ENCODE results near the gene ARHGEF40. TPM values are rescaled to one million over a fixed set of nuclear protein-coding genes. Genes with fewer than 3 reads are reported as not detected.

Gene ARHGEF40
- total RNA-seq, 3 donors from 2014 or later: 33.7 to 51.4 (median 40.6) TPM

- intact Hi-C loops (cut with DNase I; ENCODE audit: low total_unique reads): no loop called here
- Histone ChIP-seq H3K27ac (no peak overlapping the region), H3K27me3 (no peaks in the 10 kb centered on the region), H3K36me3 (no peaks in the 10 kb centered on the region), H3K4me3 (no peak overlapping the region), H3K4me1 (no peaks in the 10 kb centered on the region), H3K9me3 (no peaks in the 10 kb centered on the region)
- TF ChIP-seq POLR2AphosphoS5 (IDR thresholded peaks at IDR 0.05) (no peak), POLR2A (IDR thresholded peaks at IDR 0.05) (no peak), CTCF (IDR thresholded peaks at IDR 0.05) (no peak)
- no peak for DNase-seq (ENCODE audit: low spot score in 2 of 2)
Observed at GRCh38 chr14:21056520-21057163, 13.5 kb upstream of the ARHGEF40 start.

GRCh38 chr14:21057803-21058675, 12.1 kb upstream of the ARHGEF40 start, which contains the start of gene RNASE8:
Gene RNASE8 (plus strand): TSS chr14:21057822. CDS start chr14:21057893, 71 bp downstream.
- TF ChIP-seq CTCF (IDR thresholded peaks at IDR 0.05): no peak
- no peak for TF ChIP-seq POLR2AphosphoS5 (IDR thresholded peaks at IDR 0.05)
- no peak for TF ChIP-seq POLR2A (IDR thresholded peaks at IDR 0.05)
- Histone ChIP-seq H3K27me3 (no peaks in the 10 kb centered on the region), H3K27ac (no peak within 1 kb of the TSS), H3K4me1 (no peaks in the 10 kb centered on the region), H3K9me3 (no peaks in the 10 kb centered on the region), H3K36me3 (no peaks in the 10 kb centered on the region), H3K4me3 (no peak within 1 kb of the TSS)
- DNase-seq (ENCODE audit: low spot score in 2 of 2): no peak
- intact Hi-C loops (cut with DNase I; ENCODE audit: low total_unique reads): no loop called here

- Histone ChIP-seq H3K4me3 (no peak overlapping the region), H3K36me3 (no peaks in the 10 kb centered on the region), H3K9me3 (no peaks in the 10 kb centered on the region), H3K27me3 (no peaks in the 10 kb centered on the region), H3K27ac (no peak overlapping the region), H3K4me1 (no peaks in the 10 kb centered on the region)
- intact Hi-C loops (cut with DNase I; ENCODE audit: low total_unique reads): no loop called here
- TF ChIP-seq POLR2AphosphoS5 (IDR thresholded peaks at IDR 0.05): no peak
- TF ChIP-seq POLR2A (IDR thresholded peaks at IDR 0.05): no peak
- TF ChIP-seq CTCF (IDR thresholded peaks at IDR 0.05): no peak
- no peak for DNase-seq (ENCODE audit: low spot score in 2 of 2)
Observed at GRCh38 chr14:21058903-21059302, 11.2 kb upstream of the ARHGEF40 start.

GRCh38 chr14:21059842-21060613, 10.1 kb upstream of the ARHGEF40 start:
- no peaks in the 10 kb centered on the region for H3K9me3 ChIP-seq
- DNase-seq (ENCODE audit: low spot score in 2 of 2): no peak
- no peak overlapping the region for H3K4me3 ChIP-seq
- H3K27me3 ChIP-seq: no peaks in the 10 kb centered on the region
- no peak overlapping the region for H3K27ac ChIP-seq
- intact Hi-C loops (cut with DNase I; ENCODE audit: low total_unique reads): loop anchor here (10.0 kb wide), 1 partner anchor 85 kb away; no protein-coding TSS in a partner anchor
- no peaks in the 10 kb centered on the region for H3K36me3 ChIP-seq
- no peak for TF ChIP-seq POLR2A (IDR thresholded peaks at IDR 0.05)
- no peak for TF ChIP-seq POLR2AphosphoS5 (IDR thresholded peaks at IDR 0.05)
- TF ChIP-seq CTCF (IDR thresholded peaks at IDR 0.05): no peak
- no peaks in the 10 kb centered on the region for H3K4me1 ChIP-seq
